Karpas-422 (cell line): Measurements from ENCODE around the gene ATP5F1A. TPM values are rescaled to one million over a fixed set of nuclear protein-coding genes. Genes with fewer than 3 reads are reported as not detected.
"Not testable (repeated sequence)": the region's sequence is repeated elsewhere in the genome, so short reads cannot be mapped to it uniquely, and the experiment has no call there.

Experiments
- DNase-seq: peaks from one replicate; pipeline ENCODE4 v3.0.0-alpha.2; 2015
- H2AFZ ChIP-seq: fragments of 200-600 bp; sonication (generic); 2 replicates; pipeline ENCODE4 v1.6.1; 2014; ENCODE audit warnings: antibody characterized with exemption, low read length, mixed read lengths
- H3K27ac ChIP-seq: fragments of 200-600 bp; sonication (generic); 2 replicates; pipeline ENCODE4 v1.5.1; 2014; ENCODE audit warnings: mild to moderate bottlenecking, low read length, moderate library complexity
- H3K27me3 ChIP-seq: fragments of 200-600 bp; sonication (generic); 2 replicates; pipeline ENCODE4 v1.6.1; 2014; ENCODE audit warnings: low read length, mixed read lengths
- H3K36me3 ChIP-seq: fragments of 200-600 bp; sonication (generic); 2 replicates; pipeline ENCODE4 v1.6.1; 2014; ENCODE audit warnings: low read length, mixed read lengths; ENCODE audit not compliant: insufficient read depth
- H3K4me1 ChIP-seq: fragments of 200-600 bp; sonication (generic); 2 replicates; pipeline ENCODE4 v1.6.1; 2014; ENCODE audit warnings: mild to moderate bottlenecking, low read length, mixed read lengths
- H3K4me2 ChIP-seq: fragments of 200-600 bp; sonication (generic); 2 replicates; pipeline ENCODE4 v1.6.1; 2014; ENCODE audit warnings: low read length, low read depth, mild to moderate bottlenecking; ENCODE audit not compliant: poor library complexity, severe bottlenecking
- H3K4me3 ChIP-seq: fragments of 200-600 bp; sonication (generic); 2 replicates; pipeline ENCODE4 v1.5.1; 2014; ENCODE audit warnings: mild to moderate bottlenecking, antibody characterized with exemption, low read length, mixed read lengths
- H3K79me2 ChIP-seq: fragments of 200-600 bp; sonication (generic); 2 replicates; pipeline ENCODE4 v1.6.1; 2014; ENCODE audit warnings: mild to moderate bottlenecking, low read length, mixed read lengths
- H3K9ac ChIP-seq: fragments of 200-600 bp; sonication (generic); 2 replicates; pipeline ENCODE4 v1.6.0; 2014; ENCODE audit warnings: low read length
- H3K9me2 ChIP-seq: fragments of 200-600 bp; sonication (generic), shearing (Covaris generic); replicated peaks from 2 replicates; pipeline ENCODE4 v1.6.0; 2014; ENCODE audit warnings: mild to moderate bottlenecking, low read length, moderate library complexity; ENCODE audit not compliant: insufficient read depth
- H3K9me3 ChIP-seq: fragments of 300-700, 200-600 bp; sonication (generic); 2 replicates; pipeline ENCODE4 v1.6.1; 2014; ENCODE audit warnings: low read length, mixed read lengths
- H4K20me1 ChIP-seq: fragments of 200-600 bp; sonication (generic); 2 replicates; pipeline ENCODE4 v1.6.1; 2014; ENCODE audit warnings: mild to moderate bottlenecking, antibody characterized with exemption, low read length, low read depth; ENCODE audit not compliant: insufficient read depth
- total RNA-seq: library from RNA; depleted of rRNA; stranded (reverse); fragments of >200 nt; shearing (Covaris generic); gene quantifications from 2 replicates; pipeline ENCODE4 v1.2.3, GENCODE V29; 2014; ENCODE audit warnings: low replicate concordance

Gene ATP5F1A
- total RNA-seq, 1 experiment from 2014 or later = 563 TPM

DNA sequence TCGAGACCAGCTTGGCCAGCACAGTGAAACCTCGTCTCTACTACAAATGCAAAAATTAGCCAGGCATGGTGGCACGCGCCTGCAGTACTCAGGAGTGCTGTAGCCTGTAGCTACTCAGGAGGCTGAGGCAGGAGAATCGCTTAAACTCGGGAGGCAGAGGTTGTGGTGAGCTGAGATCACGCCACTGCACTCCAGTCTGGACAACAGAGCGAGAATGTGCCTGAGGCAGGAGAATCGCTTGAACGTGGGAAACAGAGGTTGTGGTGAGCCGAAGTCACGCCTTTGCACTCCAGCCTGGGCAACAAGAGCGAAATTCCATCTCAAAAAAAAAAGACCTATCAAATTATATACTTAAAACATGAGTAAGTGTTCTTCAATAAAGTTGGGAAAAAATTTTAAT, 50.7 kb downstream of the ATP5F1A start:
- not testable (repeated sequence) for H3K4me3 ChIP-seq, H3K9me3 ChIP-seq, H3K27ac ChIP-seq, H3K4me2 ChIP-seq, H3K36me3 ChIP-seq, H3K79me2 ChIP-seq, H3K4me1 ChIP-seq, H4K20me1 ChIP-seq, H3K27me3 ChIP-seq, H3K9ac ChIP-seq, DNase-seq, H3K9me2 ChIP-seq, H2AFZ ChIP-seq

DNA sequence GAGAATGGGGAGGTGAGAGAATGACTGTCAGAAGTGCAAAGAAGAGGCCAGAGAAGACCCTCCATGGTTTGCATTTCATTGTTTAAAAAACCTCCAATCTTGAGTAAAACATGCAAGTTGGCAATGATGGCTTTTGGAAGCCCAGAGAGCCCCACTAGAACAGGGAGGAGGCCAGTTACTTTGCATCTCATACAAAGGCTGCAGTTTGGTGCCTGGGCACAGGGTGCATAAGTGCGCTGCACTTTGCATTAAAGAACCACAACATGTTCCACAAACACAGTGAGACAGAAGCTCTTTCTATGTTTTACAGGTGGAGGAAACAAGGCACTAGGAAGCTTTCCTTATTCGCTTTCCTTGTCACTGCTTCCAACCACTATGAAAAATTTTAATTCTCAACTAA, 51.4 kb downstream of the ATP5F1A start:
- Histone ChIP-seq H3K4me3 (no peak overlapping the region), H3K4me1 (no peaks in the 10 kb centered on the region), H3K9ac (no peak overlapping the region), H3K79me2 (no peaks in the 10 kb centered on the region), H3K4me2 (no peak overlapping the region), H4K20me1 (no peaks in the 10 kb centered on the region), H3K27ac (no peak overlapping the region), H3K9me3 (no peaks in the 10 kb centered on the region), H3K36me3 (no peaks in the 10 kb centered on the region), H3K9me2 (no peaks in the 10 kb centered on the region), H2AFZ (no peak overlapping the region), H3K27me3 (no peaks in the 10 kb centered on the region)
- DNase-seq = no peak

DNA sequence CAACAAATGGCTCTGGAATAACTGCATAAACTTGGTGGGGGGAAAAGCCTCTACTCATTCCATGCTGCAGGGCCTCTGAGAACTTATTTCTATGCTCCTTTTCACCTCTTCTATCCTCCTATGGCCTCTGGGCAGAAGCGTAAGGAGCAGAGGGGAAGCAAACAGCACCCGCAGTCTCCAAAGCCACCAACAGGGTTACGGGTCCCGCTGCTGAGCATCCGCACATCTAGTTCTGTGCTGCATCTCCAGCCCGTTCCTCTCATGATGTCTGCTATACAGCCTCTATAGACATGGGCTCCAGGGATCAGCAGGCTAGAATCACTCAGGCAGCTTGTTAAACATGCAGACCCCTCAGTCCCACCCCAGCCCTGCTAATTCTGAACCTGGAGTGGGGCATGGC, 52.0 kb downstream of the ATP5F1A start:
- Histone ChIP-seq H3K9me3 (no peaks in the 10 kb centered on the region), H2AFZ (no peak overlapping the region), H3K4me3 (no peak overlapping the region), H3K36me3 (no peaks in the 10 kb centered on the region), H3K79me2 (no peaks in the 10 kb centered on the region), H3K9me2 (no peaks in the 10 kb centered on the region), H3K27ac (no peak overlapping the region), H3K4me2 (no peak overlapping the region), H4K20me1 (no peaks in the 10 kb centered on the region), H3K27me3 (no peaks in the 10 kb centered on the region), H3K4me1 (no peaks in the 10 kb centered on the region), H3K9ac (no peak overlapping the region)
- DNase-seq = no peak

DNA sequence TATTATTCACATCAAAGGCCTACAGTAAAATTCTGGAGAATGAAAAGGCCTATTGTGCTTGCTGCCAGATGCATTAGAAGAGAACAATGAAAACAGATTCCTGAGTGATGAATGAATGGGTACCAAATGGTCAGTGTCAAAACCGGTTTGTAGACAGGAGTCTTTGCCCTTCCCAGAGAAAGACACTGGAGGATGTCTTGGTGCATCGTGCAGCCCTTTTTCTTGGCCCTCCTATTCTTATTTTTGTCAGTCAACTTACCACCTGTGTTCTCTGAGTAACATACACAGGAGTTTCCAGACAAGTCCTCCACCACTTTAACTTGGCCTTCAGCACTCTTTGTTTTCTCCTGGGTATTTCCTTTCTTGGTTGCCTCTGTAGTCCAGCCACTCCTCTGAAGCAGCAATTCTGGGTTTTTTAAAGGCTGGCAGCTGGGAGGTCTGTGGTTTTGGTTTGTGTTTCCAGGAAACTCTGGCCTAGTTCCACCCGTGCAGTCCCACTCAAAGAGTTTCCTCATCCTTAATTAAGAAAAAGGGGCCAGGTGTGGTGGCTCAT, 55.4 kb downstream of the ATP5F1A start:
- H3K4me2 ChIP-seq = no peak overlapping the region
- H3K9me2 ChIP-seq = no peaks in the 10 kb centered on the region
- H3K4me1 ChIP-seq = no peaks in the 10 kb centered on the region
- H2AFZ ChIP-seq = no peak overlapping the region
- no peaks in the 10 kb centered on the region for H3K27me3 ChIP-seq
- H3K27ac ChIP-seq = no peak overlapping the region
- no peaks in the 10 kb centered on the region for H3K36me3 ChIP-seq
- H3K9ac ChIP-seq = no peak overlapping the region
- H4K20me1 ChIP-seq = no peaks in the 10 kb centered on the region
- DNase-seq = peak; percentile 29
- no peaks in the 10 kb centered on the region for H3K9me3 ChIP-seq
- H3K79me2 ChIP-seq = no peaks in the 10 kb centered on the region
- H3K4me3 ChIP-seq = no peak overlapping the region

DNA sequence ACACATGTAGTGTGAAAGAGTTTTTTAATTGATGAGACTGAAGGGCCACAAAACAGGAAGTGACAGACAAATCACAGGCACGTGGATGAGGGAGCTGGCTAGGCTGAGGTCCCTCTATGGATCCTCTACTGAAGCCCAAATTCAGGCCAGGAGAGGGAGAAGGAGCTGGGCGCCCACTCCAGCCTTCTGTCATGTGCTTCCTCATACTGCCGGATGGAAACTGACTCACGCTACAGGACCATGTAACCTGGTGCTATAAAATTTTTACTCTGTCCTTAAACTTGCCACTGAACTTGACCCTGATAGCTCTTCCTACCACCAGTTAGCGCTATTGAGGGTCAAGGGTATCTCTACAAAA, 57.4 kb downstream of the ATP5F1A start:
- Histone ChIP-seq H3K4me3 (no peak overlapping the region), H3K4me1 (no peaks in the 10 kb centered on the region), H4K20me1 (no peaks in the 10 kb centered on the region), H3K9ac (no peak overlapping the region), H3K27me3 (no peaks in the 10 kb centered on the region), H3K79me2 (no peaks in the 10 kb centered on the region), H3K4me2 (no peak overlapping the region), H3K36me3 (no peaks in the 10 kb centered on the region), H2AFZ (peak overlapping the region; percentile 59; the same call in 1 of the 2 replicates), H3K9me3 (no peaks in the 10 kb centered on the region), H3K27ac (no peak overlapping the region), H3K9me2 (no peaks in the 10 kb centered on the region)
- DNase-seq = peak; percentile 40

DNA sequence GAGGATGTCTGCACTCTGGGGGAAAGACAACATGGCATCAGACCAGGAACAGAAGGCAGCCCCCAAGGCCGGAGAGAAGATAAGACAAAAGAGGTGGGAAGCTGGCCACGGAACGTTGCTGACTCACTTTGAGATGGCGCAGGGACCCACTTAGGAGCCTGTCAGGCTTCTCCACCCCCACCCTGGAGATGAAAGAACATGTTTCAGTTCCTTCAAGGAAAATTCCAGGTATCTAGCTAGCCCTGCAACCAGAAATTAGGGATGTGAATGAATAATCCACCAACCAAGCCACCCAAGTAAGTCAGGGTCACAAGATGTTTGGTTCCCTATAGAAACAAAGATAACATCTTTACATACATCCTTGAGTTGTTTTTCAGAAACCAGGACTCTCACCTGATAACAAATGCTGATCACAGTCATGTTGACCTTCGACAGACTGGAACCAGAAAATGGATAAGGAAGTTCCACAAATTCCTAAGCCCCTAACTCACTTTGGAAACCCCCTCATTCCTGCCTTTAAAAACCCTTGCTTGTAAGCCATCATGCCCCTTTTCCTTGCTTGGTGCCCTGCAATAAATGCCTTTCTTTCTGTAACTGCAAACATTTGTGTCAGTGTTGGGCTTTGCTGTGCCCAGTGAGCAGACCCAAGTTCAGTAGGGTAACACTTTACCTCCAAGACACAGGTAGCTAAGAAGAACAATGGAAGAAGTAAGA, 57.9 kb downstream of the ATP5F1A start:
- Histone ChIP-seq H3K79me2 (no peaks in the 10 kb centered on the region), H3K9me2 (no peaks in the 10 kb centered on the region), H3K27ac (no peak overlapping the region), H4K20me1 (no peaks in the 10 kb centered on the region), H3K9me3 (no peaks in the 10 kb centered on the region), H3K4me1 (no peaks in the 10 kb centered on the region), H3K9ac (no peak overlapping the region), H2AFZ (peak overlapping the region; percentile 59; the same call in 1 of the 2 replicates), H3K4me2 (no peak overlapping the region), H3K36me3 (no peaks in the 10 kb centered on the region), H3K27me3 (no peaks in the 10 kb centered on the region), H3K4me3 (no peak overlapping the region)
- no peak for DNase-seq

DNA sequence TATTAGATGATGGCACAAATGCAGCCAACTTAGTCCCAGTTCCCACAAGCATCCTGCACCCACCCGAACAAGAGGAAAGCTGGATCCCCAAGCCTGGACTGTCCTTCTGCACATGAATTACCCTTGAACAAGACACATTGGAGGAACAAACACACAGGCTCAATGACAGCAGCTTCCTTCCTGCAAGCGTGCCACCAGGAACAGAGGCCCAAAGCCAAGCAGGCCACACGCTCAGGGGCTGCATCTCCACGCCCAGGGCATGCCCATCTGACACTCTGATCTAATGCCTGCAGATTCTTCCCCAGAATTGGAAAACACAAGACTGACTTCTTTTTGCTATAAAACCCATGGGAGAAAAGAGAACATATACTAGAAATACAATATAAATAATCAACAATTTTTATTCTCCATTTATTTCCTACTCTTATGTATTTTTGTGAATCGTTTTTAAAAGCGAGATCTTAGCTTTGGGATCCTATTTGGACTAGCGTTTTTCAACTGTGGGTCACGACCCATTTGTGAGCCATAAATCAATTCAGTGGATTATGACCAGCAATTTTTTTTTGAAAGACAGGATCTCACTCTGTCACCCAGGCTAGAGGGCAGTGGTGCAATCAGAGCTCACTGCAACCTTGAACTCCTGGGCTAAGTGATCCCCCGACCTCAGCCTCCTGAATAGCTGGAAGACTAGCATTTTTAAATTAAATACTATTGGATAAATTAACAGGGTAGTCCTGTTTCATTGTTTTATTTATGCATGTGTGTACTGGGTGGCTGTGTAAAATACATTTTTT, 60.4 kb downstream of the ATP5F1A start:
- Histone ChIP-seq H3K9me3 (no peaks in the 10 kb centered on the region), H4K20me1 (no peaks in the 10 kb centered on the region), H3K4me1 (no peaks in the 10 kb centered on the region), H3K4me3 (no peak overlapping the region), H3K4me2 (no peak overlapping the region), H3K9me2 (no peaks in the 10 kb centered on the region), H2AFZ (no peak overlapping the region), H3K27me3 (no peaks in the 10 kb centered on the region), H3K79me2 (no peaks in the 10 kb centered on the region), H3K9ac (no peak overlapping the region), H3K36me3 (no peaks in the 10 kb centered on the region), H3K27ac (no peak overlapping the region)
- no peak for DNase-seq
